Islet precursor cell (in vitro differentiated cells): ENCODE results near the gene SLC10A1.

ENCODE experiments used
- DNase-seq: peaks from one replicate; pipeline ENCODE4 v3.0.0-alpha.2; 2018

The SLC10A1 gene

GRCh38 chr14:69808919-69809808 lies 12.1 kb upstream of the SLC10A1 start:
- DNase-seq = no peak

GRCh38 chr14:69807192-69807591 lies 10.2 kb upstream of the SLC10A1 start:
- no peak for DNase-seq

GRCh38 chr14:69804902-69805301 lies 7.9 kb upstream of the SLC10A1 start:
- DNase-seq = no peak

GRCh38 chr14:69803753-69804152 lies 6.7 kb upstream of the SLC10A1 start:
- DNase-seq = no peak

GRCh38 chr14:69798339-69798735 lies 1.3 kb upstream of the SLC10A1 start:
- DNase-seq = no peak

- no peak for DNase-seq
Observed at GRCh38 chr14:69797573-69798338, 715 bp upstream of the SLC10A1 start.

- no peak for DNase-seq
Observed at GRCh38 chr14:69795691-69796090, 1.4 kb downstream of the SLC10A1 start.

- DNase-seq = no peak
Observed at GRCh38 chr14:69794791-69795190, 2.2 kb downstream of the SLC10A1 start.

GRCh38 chr14:69792887-69793421 lies 4.1 kb downstream of the SLC10A1 start:
- no peak for DNase-seq

- no peak for DNase-seq
Observed at GRCh38 chr14:69789118-69789640, 7.9 kb downstream of the SLC10A1 start.

GRCh38 chr14:69786603-69787002 lies 10.4 kb downstream of the SLC10A1 start:
- no peak for DNase-seq

GRCh38 chr14:69784942-69785341 lies 12.1 kb downstream of the SLC10A1 start:
- DNase-seq = no peak

- no peak for DNase-seq
Observed at GRCh38 chr14:69780952-69781351, 16.1 kb downstream of the SLC10A1 start.

- DNase-seq = no peak
Observed at GRCh38 chr14:69780092-69780491, 16.9 kb downstream of the SLC10A1 start.

GRCh38 chr14:69779088-69779487 lies 18.0 kb downstream of the SLC10A1 start:
- peak; percentile 10 for DNase-seq

GRCh38 chr14:69776875-69777453 lies 20.1 kb downstream of the SLC10A1 start:
- DNase-seq = no peak

- DNase-seq = no peak
Observed at GRCh38 chr14:69775012-69775411, 22.0 kb downstream of the SLC10A1 start.

- peak; percentile 38 for DNase-seq
Observed at GRCh38 chr14:69773571-69774276, 23.3 kb downstream of the SLC10A1 start.

- DNase-seq = no peak
Observed at GRCh38 chr14:69772082-69773017, 24.7 kb downstream of the SLC10A1 start.

GRCh38 chr14:69771136-69771535 lies 25.9 kb downstream of the SLC10A1 start:
- no peak for DNase-seq

GRCh38 chr14:69770559-69770958 lies 26.5 kb downstream of the SLC10A1 start:
- DNase-seq = no peak
